Vagina (tissue), 2 donors: ENCODE results near the gene CNTN5. TPM values are rescaled to one million over a fixed set of nuclear protein-coding genes. Genes with fewer than 3 reads are reported as not detected.
"Not testable (repeated sequence)": the region's sequence is repeated elsewhere in the genome, so short reads cannot be mapped to it uniquely, and the experiment has no call there.

ENCODE experiments used
- DNase-seq, 2 donors: peaks; one replicate each; pipeline ENCODE4 v3.0.0-alpha.2; 2017; ENCODE audit errors: extremely low spot score in 2 of 2
- H3K27ac ChIP-seq: fragments of 200-600 bp; sonication (generic); one replicate; pipeline ENCODE4 v1.5.1; 2019
- H3K27me3 ChIP-seq: fragments of 200-600 bp; sonication (generic); one replicate; pipeline ENCODE4 v1.5.1; 2019
- H3K36me3 ChIP-seq, 2 donors: fragments of 200-600 bp; sonication (generic); one replicate each; pipeline ENCODE4 v1.5.1; 2017 to 2019
- H3K4me1 ChIP-seq: fragments of 200-600 bp; sonication (generic); one replicate; pipeline ENCODE4 v1.5.1; 2019
- H3K4me3 ChIP-seq, 2 donors: fragments of 200-600 bp; sonication (generic); 1 replicate in 1 of 2; 2 replicates in 1 of 2; pipeline ENCODE4 v1.5.1; 2016 to 2019
- H3K9me3 ChIP-seq: fragments of 200-600 bp; sonication (generic); one replicate; pipeline ENCODE4 v1.5.1; 2019
- POLR2A ChIP-seq, 2 donors: fragments of 450-650 bp; IDR thresholded peaks; one replicate each; pipeline ENCODE4 v1.6.1; 2017; ENCODE audit warnings: antibody characterized with exemption in 2 of 2, mild to moderate bottlenecking in 2 of 2, moderate library complexity in 2 of 2
- POLR2AphosphoS5 ChIP-seq, 2 donors: sonication (generic); formaldehyde crosslinking; IDR thresholded peaks; one replicate each; pipeline ENCODE4 v1.9.0; 2017; ENCODE audit warnings: antibody characterized with exemption in 2 of 2, mild to moderate bottlenecking in 2 of 2, low read depth in 1 of 2; ENCODE audit not compliant: insufficient read depth in 1 of 2
- intact Hi-C: fragments of 100-400 bp; cut with DNase I; formaldehyde crosslinking; loops from one replicate; pipeline ENCODE4 v1.15.1; 2023
- total RNA-seq: library from RNA; depleted of rRNA; stranded (reverse); fragments of >200 nt; gene quantifications from one replicate; pipeline ENCODE4 v1.2.3, GENCODE V29; 2016
- TF ChIP-seq, protein P1 (sequence below), 3 experiments: fragments of 450-650 bp in 2 of 3; fragments of 200-600 bp in 1 of 3; sonication (generic) in 1 of 3; IDR thresholded peaks; one replicate each; pipeline ENCODE4 v1.5.1; 2017 to 2019; ENCODE audit warnings: antibody characterized with exemption in 3 of 3, mild to moderate bottlenecking in 2 of 3, moderate library complexity in 2 of 3

Gene CNTN5
- total RNA-seq, 1 donor from 2014 or later: 0.25 TPM

DNA sequence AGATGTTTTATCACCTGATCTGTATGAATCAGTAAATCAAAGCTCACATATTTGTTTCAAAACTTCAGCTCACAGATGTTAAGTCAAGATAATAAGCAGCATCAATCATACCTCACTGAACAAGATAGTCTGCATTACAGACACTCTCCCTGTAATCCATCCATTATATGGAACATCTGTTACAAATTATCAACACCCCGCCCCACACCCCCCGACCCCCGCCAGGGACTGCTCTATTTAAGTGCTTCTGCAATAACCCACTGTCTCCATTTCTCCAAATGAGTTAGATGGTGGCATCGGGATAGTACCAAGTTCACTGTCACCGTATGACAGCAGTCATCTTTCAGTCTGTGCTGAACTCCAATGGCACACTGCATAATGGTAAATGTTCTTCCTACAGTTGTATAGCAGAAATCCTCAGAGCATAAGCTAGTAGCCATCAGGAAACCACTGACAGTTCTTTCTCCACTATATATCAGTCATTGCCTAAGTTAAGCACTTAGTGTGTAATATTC is 1219.3 kb downstream of the CNTN5 start:
- no peaks in the 10 kb centered on the region for H3K36me3 ChIP-seq
- intact Hi-C loops: no loop called here
- no peak for DNase-seq
- TF ChIP-seq, protein P1, sequence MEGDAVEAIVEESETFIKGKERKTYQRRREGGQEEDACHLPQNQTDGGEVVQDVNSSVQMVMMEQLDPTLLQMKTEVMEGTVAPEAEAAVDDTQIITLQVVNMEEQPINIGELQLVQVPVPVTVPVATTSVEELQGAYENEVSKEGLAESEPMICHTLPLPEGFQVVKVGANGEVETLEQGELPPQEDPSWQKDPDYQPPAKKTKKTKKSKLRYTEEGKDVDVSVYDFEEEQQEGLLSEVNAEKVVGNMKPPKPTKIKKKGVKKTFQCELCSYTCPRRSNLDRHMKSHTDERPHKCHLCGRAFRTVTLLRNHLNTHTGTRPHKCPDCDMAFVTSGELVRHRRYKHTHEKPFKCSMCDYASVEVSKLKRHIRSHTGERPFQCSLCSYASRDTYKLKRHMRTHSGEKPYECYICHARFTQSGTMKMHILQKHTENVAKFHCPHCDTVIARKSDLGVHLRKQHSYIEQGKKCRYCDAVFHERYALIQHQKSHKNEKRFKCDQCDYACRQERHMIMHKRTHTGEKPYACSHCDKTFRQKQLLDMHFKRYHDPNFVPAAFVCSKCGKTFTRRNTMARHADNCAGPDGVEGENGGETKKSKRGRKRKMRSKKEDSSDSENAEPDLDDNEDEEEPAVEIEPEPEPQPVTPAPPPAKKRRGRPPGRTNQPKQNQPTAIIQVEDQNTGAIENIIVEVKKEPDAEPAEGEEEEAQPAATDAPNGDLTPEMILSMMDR (IDR thresholded peaks at IDR 0.05): no peak
- TF ChIP-seq POLR2AphosphoS5 (IDR thresholded peaks at IDR 0.05; ENCODE audit: insufficient read depth in 1 of 2, low read depth in 1 of 2): no peak
- no peak for TF ChIP-seq POLR2A (IDR thresholded peaks at IDR 0.05)
- no peaks in the 10 kb centered on the region for H3K4me1 ChIP-seq
- H3K9me3 ChIP-seq: no peaks in the 10 kb centered on the region
- H3K27me3 ChIP-seq: no peaks in the 10 kb centered on the region
- no peak overlapping the region for H3K4me3 ChIP-seq
- H3K27ac ChIP-seq: no peak overlapping the region

DNA sequence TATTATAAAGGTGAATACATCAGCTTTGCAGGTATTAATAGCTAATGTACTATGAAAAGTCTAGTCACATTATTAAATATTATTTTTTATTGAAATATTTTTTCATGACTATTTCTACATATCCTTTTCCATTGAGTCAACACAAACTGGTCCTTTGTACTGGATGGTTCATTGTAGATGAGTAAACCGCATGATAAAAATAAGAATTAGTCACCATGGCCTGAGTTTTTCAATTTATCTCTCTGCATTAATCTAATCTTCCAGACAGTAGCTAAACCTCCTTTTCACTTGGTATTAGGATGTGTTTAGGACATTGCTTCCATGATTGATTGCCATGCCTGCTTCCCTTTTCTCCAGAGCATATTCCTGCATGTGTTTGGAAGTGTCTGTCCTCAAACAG is 1227.0 kb downstream of the CNTN5 start:
- TF ChIP-seq POLR2AphosphoS5 (IDR thresholded peaks at IDR 0.05; ENCODE audit: insufficient read depth in 1 of 2, low read depth in 1 of 2) (no peak), POLR2A (IDR thresholded peaks at IDR 0.05) (no peak)
- TF ChIP-seq, protein P1 (IDR thresholded peaks at IDR 0.05): no peak
- intact Hi-C loops: no loop called here
- Histone ChIP-seq H3K4me1 (no peaks in the 10 kb centered on the region), H3K27me3 (no peaks in the 10 kb centered on the region), H3K36me3 (no peaks in the 10 kb centered on the region), H3K9me3 (no peaks in the 10 kb centered on the region), H3K27ac (no peak overlapping the region), H3K4me3 (no peak overlapping the region)
- no peak for DNase-seq

DNA sequence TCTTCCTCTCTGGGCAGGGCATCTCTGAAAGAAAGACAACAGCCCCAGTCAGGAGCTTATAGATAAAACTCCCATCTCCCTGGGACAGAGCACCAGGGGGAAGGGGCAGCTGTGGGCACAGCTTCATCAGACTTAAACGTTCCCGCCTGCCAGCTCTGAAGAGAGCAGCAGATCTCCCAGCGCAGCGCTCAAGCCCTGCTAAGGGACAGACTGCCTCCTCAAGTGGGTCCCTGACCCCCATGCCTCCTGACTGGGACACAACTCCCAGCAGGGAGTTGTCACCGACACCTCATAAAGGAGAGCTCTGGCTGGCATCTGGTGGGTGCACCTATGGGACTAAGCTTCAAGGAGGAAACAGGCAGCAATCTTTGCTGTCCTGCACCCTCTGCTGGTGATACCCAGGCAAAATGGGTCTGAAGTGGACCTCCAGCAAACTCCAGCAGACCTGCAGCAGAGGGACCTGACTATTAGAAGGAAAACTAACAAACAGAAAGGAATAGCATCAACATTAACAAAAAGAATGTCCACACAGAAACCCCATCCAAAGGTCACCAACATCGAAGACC is 1236.6 kb downstream of the CNTN5 start:
- H3K27ac ChIP-seq, H3K36me3 ChIP-seq, H3K9me3 ChIP-seq, H3K4me3 ChIP-seq, intact Hi-C loops, H3K4me1 ChIP-seq, H3K27me3 ChIP-seq, DNase-seq: not testable (repeated sequence)

DNA sequence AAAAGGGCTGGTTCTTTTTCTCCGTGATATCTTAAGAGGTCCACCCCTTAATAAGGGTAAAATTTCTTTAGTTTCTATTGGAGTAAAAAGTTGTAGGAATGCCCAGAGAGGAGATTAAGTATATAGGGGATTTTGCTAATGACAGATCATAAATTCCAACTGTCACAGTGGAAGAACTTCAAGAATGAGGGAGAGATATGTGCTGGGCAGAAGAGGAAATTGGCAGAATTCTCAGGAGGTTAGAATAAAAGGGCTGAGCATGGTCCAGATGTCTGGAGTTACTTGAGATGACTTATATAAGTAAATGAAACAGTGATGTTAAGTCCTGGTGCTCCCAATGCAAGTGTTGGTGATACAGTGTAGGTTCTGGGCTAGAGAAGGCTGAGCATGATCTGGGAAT is 1248.8 kb downstream of the CNTN5 start:
- no peak overlapping the region for H3K4me3 ChIP-seq
- H3K36me3 ChIP-seq: no peaks in the 10 kb centered on the region
- no peaks in the 10 kb centered on the region for H3K9me3 ChIP-seq
- no peaks in the 10 kb centered on the region for H3K4me1 ChIP-seq
- DNase-seq: no peak
- H3K27ac ChIP-seq: no peak overlapping the region
- H3K27me3 ChIP-seq: no peaks in the 10 kb centered on the region
- no peak for TF ChIP-seq POLR2A (IDR thresholded peaks at IDR 0.05)
- TF ChIP-seq, protein P1 (IDR thresholded peaks at IDR 0.05): no peak
- no peak for TF ChIP-seq POLR2AphosphoS5 (IDR thresholded peaks at IDR 0.05; ENCODE audit: insufficient read depth in 1 of 2, low read depth in 1 of 2)
- intact Hi-C loops: no loop called here

DNA sequence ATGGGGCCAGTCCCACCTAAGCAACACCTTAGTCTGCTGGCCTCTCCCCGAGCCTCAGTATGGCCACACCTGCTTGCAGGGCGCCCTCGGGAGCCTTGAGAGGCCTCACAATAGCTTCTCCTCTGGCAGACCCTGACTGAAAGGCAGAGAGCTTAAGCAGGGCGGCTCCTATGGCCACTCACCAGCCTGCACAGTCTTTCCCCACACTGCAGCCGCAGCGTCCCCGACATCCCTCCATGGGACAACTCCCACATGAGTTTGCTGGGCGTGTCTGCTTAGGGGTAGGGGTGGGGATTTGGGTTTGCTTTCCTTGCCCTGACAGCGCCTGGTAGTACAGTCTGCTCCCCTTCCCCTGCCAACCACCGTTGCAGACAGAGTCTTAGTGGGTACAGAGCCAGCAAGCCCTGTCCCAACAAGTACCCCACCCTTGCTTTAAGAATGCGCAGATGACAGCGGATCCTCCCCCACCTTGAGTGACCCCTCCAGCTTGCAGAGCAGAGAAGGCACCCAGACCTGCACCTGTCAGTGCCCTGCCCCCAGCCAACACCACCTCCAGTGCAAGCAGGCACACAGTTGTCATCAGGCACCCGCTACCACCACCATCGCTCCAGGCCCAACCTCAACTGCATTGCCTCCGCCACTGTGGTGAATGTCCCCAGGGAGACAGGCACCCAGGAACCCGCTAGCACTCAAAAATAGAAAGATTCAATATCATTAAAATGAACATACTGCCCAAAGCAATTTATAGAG is 1252.5 kb downstream of the CNTN5 start:
- Histone ChIP-seq H3K27ac (no peak overlapping the region), H3K9me3 (no peaks in the 10 kb centered on the region), H3K4me1 (no peaks in the 10 kb centered on the region), H3K4me3 (no peak overlapping the region), H3K36me3 (no peaks in the 10 kb centered on the region), H3K27me3 (no peaks in the 10 kb centered on the region)
- no peak for DNase-seq
- TF ChIP-seq, protein P1 (IDR thresholded peaks at IDR 0.05): no peak
- TF ChIP-seq POLR2A (IDR thresholded peaks at IDR 0.05): no peak
- no peak for TF ChIP-seq POLR2AphosphoS5 (IDR thresholded peaks at IDR 0.05; ENCODE audit: insufficient read depth in 1 of 2, low read depth in 1 of 2)
- intact Hi-C loops: no loop called here

DNA sequence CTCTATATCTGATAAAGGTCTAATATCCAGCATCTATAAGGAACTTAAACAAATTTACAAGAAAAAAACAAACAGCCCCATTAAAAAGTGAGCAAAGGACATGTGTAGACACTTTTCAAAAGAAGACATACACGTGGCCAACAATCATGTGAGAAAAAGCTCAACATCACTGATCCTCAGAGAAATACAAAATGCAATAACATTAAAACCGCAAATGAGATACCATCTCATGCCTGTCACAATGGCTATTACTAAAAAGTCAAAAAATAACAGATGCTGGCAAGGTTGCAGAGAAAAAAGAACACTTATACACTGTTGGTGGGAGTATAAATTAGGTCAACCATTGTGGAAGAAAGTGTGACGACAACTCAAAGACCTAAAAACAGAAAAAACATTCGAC is 1253.7 kb downstream of the CNTN5 start:
- H3K9me3 ChIP-seq, H3K36me3 ChIP-seq, H3K4me1 ChIP-seq, intact Hi-C loops, DNase-seq, H3K4me3 ChIP-seq, H3K27me3 ChIP-seq, H3K27ac ChIP-seq: not testable (repeated sequence)
